ENCODE data around the gene TMEM217. TPM values are rescaled to one million over a fixed set of nuclear protein-coding genes. Genes with fewer than 3 reads are reported as not detected.
"Not testable (repeated sequence)": the region's sequence is repeated elsewhere in the genome, so short reads cannot be mapped to it uniquely, and the experiment has no call there.

Gene TMEM217
- under 1 TPM; 0.42 to 0.96 TPM for total RNA-seq
- under 1 TPM; 0.24 to 0.71 (median 0.54) TPM for polyA plus RNA-seq
- 0 to 2.6 (median 0.45) reads per million in 6 experiments for total RNA-seq

GRCh38 chr6:37257634-37258404, at the start of gene TMEM217, which contains the start of gene TBC1D22B:
Gene TMEM217 (minus strand): TSS chr6:37258144. CDS start chr6:37219030, 39,114 bp downstream.
Gene TBC1D22B (plus strand): TSS chr6:37257772. CDS start chr6:37257918, 146 bp downstream.
- POLR2A ChIA-PET: interaction anchor here (0.6 to 1.4 kb wide), 6 partner anchors 11 to 602 kb away, joined by 3 to 5 read pairs (median 4); partner anchors contain the start of gene MTCH1
- H3K27ac Mint-ChIP-seq: peak within 1 kb of the TSS; percentile 82 to 97 (median 93)
- peaks cover 25 to 45% (median 39%) of the 10 kb centered on the region in 4 donors for H3K4me1 Mint-ChIP-seq
- H3K27me3 Mint-ChIP-seq: no peaks in the 10 kb centered on the region
- H3K36me3 Mint-ChIP-seq: peaks cover 0 to 7% (median 5%) of the 10 kb centered on the region in 3 donors
- DNase-seq (peak; percentile 87 to 97 (median 94)), ATAC-seq (peak; percentile 99)
- H3K4me3 Mint-ChIP-seq: peak within 1 kb of the TSS; percentile 79 to 98 (median 94)
- H3K9me3 Mint-ChIP-seq: no peaks in the 10 kb centered on the region

- H3K27ac Mint-ChIP-seq, DNase-seq, ATAC-seq, H3K4me3 Mint-ChIP-seq, H3K4me1 Mint-ChIP-seq, H3K9me3 Mint-ChIP-seq, POLR2A ChIA-PET, H3K27me3 Mint-ChIP-seq: not testable (repeated sequence)
- peaks cover 3 to 56% (median 9%) of the 10 kb centered on the region in 3 donors for H3K36me3 Mint-ChIP-seq
Observed at GRCh38 chr6:37307484-37307883, 49.5 kb upstream of the TMEM217 start.

- Mint-ChIP-seq H3K36me3 (peaks cover 6 to 58% (median 9%) of the 10 kb centered on the region in 3 donors), H3K9me3 (no peaks in the 10 kb centered on the region), H3K27me3 (no peaks in the 10 kb centered on the region), H3K4me1 (peaks cover 0 to 3% (median 0%) of the 10 kb centered on the region in 4 donors), H3K27ac (peak overlapping the region in 1 of 10 donors; percentile 24), H3K4me3 (no peak overlapping the region)
- ATAC-seq (no peak), DNase-seq (no peak)
- POLR2A ChIA-PET: no interaction called here
Observed at GRCh38 chr6:37306624-37307222, 48.8 kb upstream of the TMEM217 start.

GRCh38 chr6:37305841-37306425, 48.0 kb upstream of the TMEM217 start:
- Mint-ChIP-seq H3K9me3 (no peaks in the 10 kb centered on the region), H3K27ac (no peak overlapping the region), H3K4me3 (no peak overlapping the region), H3K36me3 (peaks cover 6 to 57% (median 9%) of the 10 kb centered on the region in 3 donors), H3K27me3 (no peaks in the 10 kb centered on the region), H3K4me1 (peaks cover 0 to 3% (median 0%) of the 10 kb centered on the region in 4 donors)
- POLR2A ChIA-PET: no interaction called here
- ATAC-seq (no peak), DNase-seq (no peak)

- H3K36me3 Mint-ChIP-seq: peaks cover 8 to 65% (median 9%) of the 10 kb centered on the region in 3 donors
- DNase-seq: no peak
- H3K27me3 Mint-ChIP-seq: no peaks in the 10 kb centered on the region
- no peaks in the 10 kb centered on the region for H3K9me3 Mint-ChIP-seq
- H3K4me1 Mint-ChIP-seq: peaks cover 0 to 3% (median 0%) of the 10 kb centered on the region in 4 donors
- POLR2A ChIA-PET: no interaction called here
- H3K4me3 Mint-ChIP-seq: no peak overlapping the region
- no peak for ATAC-seq
- no peak overlapping the region for H3K27ac Mint-ChIP-seq
Observed at GRCh38 chr6:37304766-37305165, 46.8 kb upstream of the TMEM217 start.

GRCh38 chr6:37303891-37304503, 46.1 kb upstream of the TMEM217 start:
- POLR2A ChIA-PET: no interaction called here

GRCh38 chr6:37303091-37303660, 45.2 kb upstream of the TMEM217 start:
- Mint-ChIP-seq H3K4me1 (peaks cover 0 to 3% (median 0%) of the 10 kb centered on the region in 4 donors), H3K36me3 (peaks cover 9 to 77% (median 13%) of the 10 kb centered on the region in 3 donors), H3K27ac (peak overlapping the region in 1 of 10 donors; percentile 65), H3K9me3 (no peaks in the 10 kb centered on the region), H3K27me3 (no peaks in the 10 kb centered on the region), H3K4me3 (no peak overlapping the region)
- no peak for DNase-seq
- ATAC-seq: no peak
- POLR2A ChIA-PET: interaction anchor here (0.6 kb wide), 1 partner anchor 771 kb away, joined by 8 read pairs; no protein-coding TSS in a partner anchor

More at GRCh38 chr6:37303891-37304503, 46.1 kb upstream of the TMEM217 start:
- H3K27me3 Mint-ChIP-seq: no peaks in the 10 kb centered on the region
- H3K4me3 Mint-ChIP-seq: no peak overlapping the region
- no peaks in the 10 kb centered on the region for H3K9me3 Mint-ChIP-seq
- no peak for ATAC-seq
- DNase-seq: no peak
- H3K4me1 Mint-ChIP-seq: peaks cover 0 to 3% (median 0%) of the 10 kb centered on the region in 4 donors
- no peak overlapping the region for H3K27ac Mint-ChIP-seq
- H3K36me3 Mint-ChIP-seq: peaks cover 9 to 73% (median 12%) of the 10 kb centered on the region in 3 donors

- no peak for ATAC-seq
- H3K4me1 Mint-ChIP-seq: peaks cover 0 to 3% (median 0%) of the 10 kb centered on the region in 4 donors
- DNase-seq: no peak
- H3K36me3 Mint-ChIP-seq: peaks cover 15 to 83% (median 20%) of the 10 kb centered on the region in 3 donors
- no peaks in the 10 kb centered on the region for H3K9me3 Mint-ChIP-seq
- POLR2A ChIA-PET: interaction anchor here (0.5 to 0.6 kb wide), 2 partner anchors 108 to 770 kb away, joined by 3 to 8 read pairs; no protein-coding TSS in a partner anchor
- H3K27me3 Mint-ChIP-seq: no peaks in the 10 kb centered on the region
- no peak overlapping the region for H3K4me3 Mint-ChIP-seq
- H3K27ac Mint-ChIP-seq: no peak overlapping the region
Observed at GRCh38 chr6:37302086-37302686, 44.2 kb upstream of the TMEM217 start.

- Mint-ChIP-seq H3K27me3 (no peaks in the 10 kb centered on the region), H3K9me3 (no peaks in the 10 kb centered on the region), H3K36me3 (peaks cover 21 to 84% (median 32%) of the 10 kb centered on the region in 3 donors), H3K4me1 (peaks cover 0 to 3% (median 0%) of the 10 kb centered on the region in 4 donors), H3K4me3 (no peak overlapping the region), H3K27ac (no peak overlapping the region)
- ATAC-seq: no peak
- no peak for DNase-seq
- POLR2A ChIA-PET: interaction anchor here (0.7 kb wide), 2 partner anchors 329 to 1199 kb away, joined by 4 to 5 read pairs; no protein-coding TSS in a partner anchor
Observed at GRCh38 chr6:37299990-37300389, 42.0 kb upstream of the TMEM217 start.

GRCh38 chr6:37298958-37299357, 41.0 kb upstream of the TMEM217 start:
- ATAC-seq (no peak), DNase-seq (no peak)
- POLR2A ChIA-PET: no interaction called here
- no peak overlapping the region for H3K4me3 Mint-ChIP-seq
- no peaks in the 10 kb centered on the region for H3K9me3 Mint-ChIP-seq
- H3K27me3 Mint-ChIP-seq: no peaks in the 10 kb centered on the region
- H3K27ac Mint-ChIP-seq: no peak overlapping the region
- peaks cover 0 to 3% (median 0%) of the 10 kb centered on the region in 4 donors for H3K4me1 Mint-ChIP-seq
- peaks cover 21 to 78% (median 36%) of the 10 kb centered on the region in 3 donors for H3K36me3 Mint-ChIP-seq

- POLR2A ChIA-PET, H3K9me3 Mint-ChIP-seq, H3K27ac Mint-ChIP-seq, H3K4me3 Mint-ChIP-seq, H3K4me1 Mint-ChIP-seq, ATAC-seq, H3K27me3 Mint-ChIP-seq, DNase-seq: not testable (repeated sequence)
- peaks cover 12 to 76% (median 43%) of the 10 kb centered on the region in 3 donors for H3K36me3 Mint-ChIP-seq
Observed at GRCh38 chr6:37297637-37298036, 39.7 kb upstream of the TMEM217 start.

Data from naive thymus-derived CD8-positive, alpha-beta T cell (primary cell).